Ishikawa (cell line): Measurements from ENCODE around the gene PATE4.

Source experiments
- CEBPB ChIP-seq: IDR thresholded peaks from 2 replicates; pipeline ENCODE4 v1.6.1; 2012
- CREB1 ChIP-seq: IDR thresholded peaks from 2 replicates; pipeline ENCODE4 v1.6.1; 2012; ENCODE audit warnings: low read depth
- EGR1 ChIP-seq: IDR thresholded peaks from 2 replicates; pipeline ENCODE4 v1.6.1; 2012
- EP300 ChIP-seq: IDR thresholded peaks from 2 replicates; pipeline ENCODE4 v1.6.1; 2012; ENCODE audit warnings: borderline replicate concordance
- MAX ChIP-seq: IDR thresholded peaks from 2 replicates; pipeline ENCODE4 v1.6.1; 2012
- NFIC ChIP-seq: IDR thresholded peaks from 2 replicates; pipeline ENCODE4 v1.6.1; 2012
- RAD21 ChIP-seq: IDR thresholded peaks from 2 replicates; pipeline ENCODE4 v1.6.1; 2012; ENCODE audit warnings: low read depth
- REST ChIP-seq: IDR thresholded peaks from 2 replicates; pipeline ENCODE4 v1.6.1; 2012; ENCODE audit warnings: low read depth, mild to moderate bottlenecking
- TAF1 ChIP-seq: IDR thresholded peaks from 2 replicates; pipeline ENCODE4 v1.6.1; 2012; ENCODE audit warnings: low read depth, mild to moderate bottlenecking
- USF1 ChIP-seq: IDR thresholded peaks from 2 replicates; pipeline ENCODE4 v1.6.1; 2012
- YY1 ChIP-seq: IDR thresholded peaks from 2 replicates; pipeline ENCODE4 v1.6.1; 2012; ENCODE audit warnings: low read depth
- ZBTB7A ChIP-seq: IDR thresholded peaks from 2 replicates; pipeline ENCODE4 v1.6.1; 2012; ENCODE audit warnings: low read depth

- TF ChIP-seq REST (no peak), EP300 (no peak), CEBPB (no peak), EGR1 (no peak), CREB1 (no peak), NFIC (no peak), YY1 (no peak), RAD21 (no peak), MAX (no peak), TAF1 (no peak), USF1 (no peak), ZBTB7A (no peak)
These were observed 2.6 kb downstream of the PATE4 start for GRCh38 chr11:125835748-125836147.
